ENCODE measurements around the gene CNTN1.

DNA sequence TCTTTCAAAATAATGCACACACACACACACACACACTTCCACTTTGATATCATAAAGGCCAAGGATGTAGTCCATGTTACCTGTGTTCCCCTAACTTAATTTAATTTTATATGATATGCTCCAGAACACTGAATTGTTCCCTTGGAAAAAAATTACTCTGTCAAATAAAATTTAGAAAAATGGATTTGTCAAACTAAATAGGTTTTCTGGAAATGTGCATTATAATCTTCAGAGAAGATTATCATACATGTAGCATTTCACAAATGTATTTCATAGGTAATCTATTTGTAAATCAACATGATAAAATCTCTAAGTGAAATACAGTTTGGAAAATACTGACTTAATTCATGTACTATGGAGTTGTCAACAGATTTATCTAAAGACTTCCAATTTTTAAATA is 68.6 kb downstream of the CNTN1 start:
- TF ChIP-seq, protein P1, sequence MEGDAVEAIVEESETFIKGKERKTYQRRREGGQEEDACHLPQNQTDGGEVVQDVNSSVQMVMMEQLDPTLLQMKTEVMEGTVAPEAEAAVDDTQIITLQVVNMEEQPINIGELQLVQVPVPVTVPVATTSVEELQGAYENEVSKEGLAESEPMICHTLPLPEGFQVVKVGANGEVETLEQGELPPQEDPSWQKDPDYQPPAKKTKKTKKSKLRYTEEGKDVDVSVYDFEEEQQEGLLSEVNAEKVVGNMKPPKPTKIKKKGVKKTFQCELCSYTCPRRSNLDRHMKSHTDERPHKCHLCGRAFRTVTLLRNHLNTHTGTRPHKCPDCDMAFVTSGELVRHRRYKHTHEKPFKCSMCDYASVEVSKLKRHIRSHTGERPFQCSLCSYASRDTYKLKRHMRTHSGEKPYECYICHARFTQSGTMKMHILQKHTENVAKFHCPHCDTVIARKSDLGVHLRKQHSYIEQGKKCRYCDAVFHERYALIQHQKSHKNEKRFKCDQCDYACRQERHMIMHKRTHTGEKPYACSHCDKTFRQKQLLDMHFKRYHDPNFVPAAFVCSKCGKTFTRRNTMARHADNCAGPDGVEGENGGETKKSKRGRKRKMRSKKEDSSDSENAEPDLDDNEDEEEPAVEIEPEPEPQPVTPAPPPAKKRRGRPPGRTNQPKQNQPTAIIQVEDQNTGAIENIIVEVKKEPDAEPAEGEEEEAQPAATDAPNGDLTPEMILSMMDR (IDR thresholded peaks at IDR 0.05; ENCODE audit: poor library complexity, severe bottlenecking): no peak
- TF ChIP-seq RAD21 (conservative IDR thresholded peaks at IDR 0.05) (no peak), EZH2 (IDR thresholded peaks at IDR 0.05; ENCODE audit: borderline replicate concordance, insufficient read depth, low read length, poor library complexity, severe bottlenecking) (no peak), EP300 (conservative IDR thresholded peaks at IDR 0.05; ENCODE audit: poor library complexity, severe bottlenecking) (no peak), POLR2AphosphoS5 (IDR thresholded peaks at IDR 0.05) (no peak), TAF1 (IDR thresholded peaks at IDR 0.05; ENCODE audit: low read depth) (no peak)

Measured in neural cell (in vitro differentiated cells).